ENCODE results near the gene ZNF3.

DNA sequence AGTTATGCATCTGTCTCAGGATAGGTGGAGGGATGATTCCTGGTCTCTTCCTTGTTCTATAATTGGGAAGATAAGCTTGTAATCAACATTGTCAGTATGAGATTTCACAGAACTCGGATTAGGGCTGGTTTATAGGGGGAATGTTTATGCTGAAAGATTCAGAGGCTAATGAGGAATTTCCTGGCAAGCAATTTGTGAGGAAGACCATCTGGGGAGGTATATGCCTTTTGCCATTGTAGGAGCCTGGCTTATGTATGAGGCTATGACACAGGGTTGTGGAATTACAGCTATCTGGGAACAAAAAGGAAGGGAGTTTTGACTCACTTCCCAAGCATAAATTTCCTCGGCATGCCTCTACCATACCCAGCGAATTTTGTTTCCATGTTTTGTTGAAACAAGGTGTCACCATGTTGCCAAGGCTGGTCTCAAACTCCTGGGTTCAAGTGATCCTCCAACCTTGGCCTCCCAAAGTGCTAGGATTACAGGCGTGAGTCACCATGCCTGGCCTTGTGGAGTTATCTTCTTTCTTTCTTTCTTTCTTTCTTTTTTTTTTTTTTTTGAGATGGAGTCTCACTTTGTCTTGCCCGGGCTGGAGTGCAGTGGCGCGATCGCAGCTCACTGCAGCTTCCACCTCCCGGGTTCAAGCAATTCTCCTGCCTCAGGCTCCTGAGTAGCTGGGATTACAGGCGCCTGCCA is 5.7 kb upstream of the ZNF3 start:
- TF ChIP-seq, protein P1, sequence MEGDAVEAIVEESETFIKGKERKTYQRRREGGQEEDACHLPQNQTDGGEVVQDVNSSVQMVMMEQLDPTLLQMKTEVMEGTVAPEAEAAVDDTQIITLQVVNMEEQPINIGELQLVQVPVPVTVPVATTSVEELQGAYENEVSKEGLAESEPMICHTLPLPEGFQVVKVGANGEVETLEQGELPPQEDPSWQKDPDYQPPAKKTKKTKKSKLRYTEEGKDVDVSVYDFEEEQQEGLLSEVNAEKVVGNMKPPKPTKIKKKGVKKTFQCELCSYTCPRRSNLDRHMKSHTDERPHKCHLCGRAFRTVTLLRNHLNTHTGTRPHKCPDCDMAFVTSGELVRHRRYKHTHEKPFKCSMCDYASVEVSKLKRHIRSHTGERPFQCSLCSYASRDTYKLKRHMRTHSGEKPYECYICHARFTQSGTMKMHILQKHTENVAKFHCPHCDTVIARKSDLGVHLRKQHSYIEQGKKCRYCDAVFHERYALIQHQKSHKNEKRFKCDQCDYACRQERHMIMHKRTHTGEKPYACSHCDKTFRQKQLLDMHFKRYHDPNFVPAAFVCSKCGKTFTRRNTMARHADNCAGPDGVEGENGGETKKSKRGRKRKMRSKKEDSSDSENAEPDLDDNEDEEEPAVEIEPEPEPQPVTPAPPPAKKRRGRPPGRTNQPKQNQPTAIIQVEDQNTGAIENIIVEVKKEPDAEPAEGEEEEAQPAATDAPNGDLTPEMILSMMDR (IDR thresholded peaks at IDR 0.05; ENCODE audit: insufficient read depth, low read length) = no peak
- TF ChIP-seq, protein P2, sequence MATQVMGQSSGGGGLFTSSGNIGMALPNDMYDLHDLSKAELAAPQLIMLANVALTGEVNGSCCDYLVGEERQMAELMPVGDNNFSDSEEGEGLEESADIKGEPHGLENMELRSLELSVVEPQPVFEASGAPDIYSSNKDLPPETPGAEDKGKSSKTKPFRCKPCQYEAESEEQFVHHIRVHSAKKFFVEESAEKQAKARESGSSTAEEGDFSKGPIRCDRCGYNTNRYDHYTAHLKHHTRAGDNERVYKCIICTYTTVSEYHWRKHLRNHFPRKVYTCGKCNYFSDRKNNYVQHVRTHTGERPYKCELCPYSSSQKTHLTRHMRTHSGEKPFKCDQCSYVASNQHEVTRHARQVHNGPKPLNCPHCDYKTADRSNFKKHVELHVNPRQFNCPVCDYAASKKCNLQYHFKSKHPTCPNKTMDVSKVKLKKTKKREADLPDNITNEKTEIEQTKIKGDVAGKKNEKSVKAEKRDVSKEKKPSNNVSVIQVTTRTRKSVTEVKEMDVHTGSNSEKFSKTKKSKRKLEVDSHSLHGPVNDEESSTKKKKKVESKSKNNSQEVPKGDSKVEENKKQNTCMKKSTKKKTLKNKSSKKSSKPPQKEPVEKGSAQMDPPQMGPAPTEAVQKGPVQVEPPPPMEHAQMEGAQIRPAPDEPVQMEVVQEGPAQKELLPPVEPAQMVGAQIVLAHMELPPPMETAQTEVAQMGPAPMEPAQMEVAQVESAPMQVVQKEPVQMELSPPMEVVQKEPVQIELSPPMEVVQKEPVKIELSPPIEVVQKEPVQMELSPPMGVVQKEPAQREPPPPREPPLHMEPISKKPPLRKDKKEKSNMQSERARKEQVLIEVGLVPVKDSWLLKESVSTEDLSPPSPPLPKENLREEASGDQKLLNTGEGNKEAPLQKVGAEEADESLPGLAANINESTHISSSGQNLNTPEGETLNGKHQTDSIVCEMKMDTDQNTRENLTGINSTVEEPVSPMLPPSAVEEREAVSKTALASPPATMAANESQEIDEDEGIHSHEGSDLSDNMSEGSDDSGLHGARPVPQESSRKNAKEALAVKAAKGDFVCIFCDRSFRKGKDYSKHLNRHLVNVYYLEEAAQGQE (IDR thresholded peaks at IDR 0.05; ENCODE audit: insufficient replicate concordance, low read depth) = no peak
